MM.1S (cell line): ENCODE measurements around the gene GSG1L2.

Source experiments
- DNase-seq: peaks from one replicate; pipeline ENCODE4 v3.0.0-alpha.2; 2015
- H2AFZ ChIP-seq: fragments of 300-600 bp; sonication (generic); 2 replicates; pipeline ENCODE4 v1.6.0; 2016; ENCODE audit warnings: antibody characterized with exemption, low read length
- H3F3A ChIP-seq: fragments of 300-600 bp; sonication (generic); 2 replicates; pipeline ENCODE4 v1.6.1; 2016; ENCODE audit warnings: mild to moderate bottlenecking, antibody characterized with exemption, low read length, moderate library complexity, mixed read lengths; ENCODE audit not compliant: insufficient read depth
- H3K27ac ChIP-seq: fragments of 300-600 bp; sonication (generic); 2 replicates; pipeline ENCODE4 v1.5.1; 2016; ENCODE audit warnings: mild to moderate bottlenecking, low read length
- H3K27me3 ChIP-seq: fragments of 300-600 bp; sonication (generic); replicated peaks from 2 replicates; pipeline ENCODE4 v1.6.0; 2016; ENCODE audit warnings: low read length; ENCODE audit not compliant: insufficient read depth
- H3K36me3 ChIP-seq: fragments of 300-600 bp; sonication (generic); replicated peaks from 2 replicates; pipeline ENCODE4 v1.6.1; 2016; ENCODE audit warnings: mild to moderate bottlenecking, low read length, mixed read lengths; ENCODE audit not compliant: insufficient read depth
- H3K4me1 ChIP-seq: fragments of 300-600 bp; sonication (generic); 2 replicates; pipeline ENCODE4 v1.6.1; 2016; ENCODE audit warnings: low read length, mixed read lengths
- H3K4me2 ChIP-seq: fragments of 300-600 bp; sonication (generic); 2 replicates; pipeline ENCODE4 v1.6.0; 2016; ENCODE audit warnings: low read depth, low read length
- H3K4me3 ChIP-seq: fragments of 300-600 bp; sonication (generic); 2 replicates; pipeline ENCODE4 v1.5.1; 2016; ENCODE audit warnings: low read length, mixed read lengths
- H3K79me2 ChIP-seq: fragments of 300-600 bp; sonication (generic); 2 replicates; pipeline ENCODE4 v1.6.1; 2016; ENCODE audit warnings: mixed run types, low read length, mixed read lengths
- H3K9ac ChIP-seq: fragments of 300-600 bp; sonication (generic); 2 replicates; pipeline ENCODE4 v1.6.1; 2016; ENCODE audit warnings: low read length, mixed read lengths
- H3K9me2 ChIP-seq: fragments of 300-600 bp; sonication (generic); replicated peaks from 2 replicates; pipeline ENCODE4 v1.6.1; 2016; ENCODE audit warnings: mild to moderate bottlenecking, low read length, mixed read lengths; ENCODE audit not compliant: insufficient read depth
- H3K9me3 ChIP-seq: fragments of 300-600 bp; sonication (generic); replicated peaks from 2 replicates; pipeline ENCODE4 v1.6.1; 2016; ENCODE audit warnings: mild to moderate bottlenecking, low read length, mixed read lengths; ENCODE audit not compliant: insufficient read depth
- H4K20me1 ChIP-seq: fragments of 300-600 bp; sonication (generic); 2 replicates; pipeline ENCODE4 v1.6.1; 2016; ENCODE audit warnings: mild to moderate bottlenecking, low read length, moderate library complexity, mixed read lengths; ENCODE audit not compliant: insufficient read depth
- CTCF ChIP-seq: fragments of 300-600 bp; sonication (generic); IDR thresholded peaks from 2 replicates; pipeline ENCODE4 v1.5.1; 2016; ENCODE audit warnings: antibody characterized with exemption, low read length, mixed read lengths
- EZH2 ChIP-seq: fragments of 300-600 bp; sonication (generic); optimal IDR thresholded peaks from 2 replicates; pipeline ENCODE3; 2017; ENCODE audit warnings: low read depth, mild to moderate bottlenecking, antibody characterized with exemption, low read length, mixed read lengths
- EZH2phosphoT487 ChIP-seq: fragments of 300-600 bp; sonication (generic); IDR thresholded peaks from 2 replicates; pipeline ENCODE4 v1.6.1; 2018; ENCODE audit warnings: antibody characterized with exemption, low read length

Gene GSG1L2

GRCh38 chr17:9798724-9799123 is 23.2 kb downstream of the GSG1L2 start:
- DNase-seq, result no peak
- Histone ChIP-seq H4K20me1 (no peaks in the 10 kb centered on the region), H3K36me3 (no peaks in the 10 kb centered on the region), H3K9ac (no peak overlapping the region), H3K27ac (no peak overlapping the region), H3K9me3 (no peaks in the 10 kb centered on the region), H3K9me2 (no peaks in the 10 kb centered on the region), H3K27me3 (no peaks in the 10 kb centered on the region), H2AFZ (no peak overlapping the region), H3K4me3 (no peak overlapping the region), H3F3A (no peaks in the 10 kb centered on the region), H3K4me1 (no peaks in the 10 kb centered on the region), H3K79me2 (no peaks in the 10 kb centered on the region), H3K4me2 (no peak overlapping the region)
- TF ChIP-seq CTCF (no peak), EZH2 (no peak)

GRCh38 chr17:9798008-9798407 is 23.9 kb downstream of the GSG1L2 start:
- no peaks in the 10 kb centered on the region for H3K9me2 ChIP-seq
- H3K36me3 ChIP-seq, result no peaks in the 10 kb centered on the region
- H3K27me3 ChIP-seq, result no peaks in the 10 kb centered on the region
- no peaks in the 10 kb centered on the region for H3F3A ChIP-seq
- H3K79me2 ChIP-seq, result no peaks in the 10 kb centered on the region
- TF ChIP-seq EZH2phosphoT487 (no peak), EZH2 (no peak), CTCF (no peak)
- DNase-seq, result no peak
- H2AFZ ChIP-seq, result no peak overlapping the region
- no peak overlapping the region for H3K4me3 ChIP-seq
- H3K9ac ChIP-seq, result no peak overlapping the region
- H3K4me2 ChIP-seq, result no peak overlapping the region
- H3K4me1 ChIP-seq, result no peaks in the 10 kb centered on the region
- no peak overlapping the region for H3K27ac ChIP-seq
- no peaks in the 10 kb centered on the region for H4K20me1 ChIP-seq
- no peaks in the 10 kb centered on the region for H3K9me3 ChIP-seq

- Histone ChIP-seq H3K9me2 (no peaks in the 10 kb centered on the region), H3K27me3 (0 out of 2 replicates have a peak, but pooled peaks cover 6% of the 10 kb centered on the region), H3K4me3 (no peak overlapping the region), H3K79me2 (no peaks in the 10 kb centered on the region), H3K9me3 (no peaks in the 10 kb centered on the region), H3K4me1 (no peaks in the 10 kb centered on the region), H3K9ac (no peak overlapping the region), H3F3A (no peaks in the 10 kb centered on the region), H3K36me3 (no peaks in the 10 kb centered on the region), H4K20me1 (no peaks in the 10 kb centered on the region), H3K27ac (no peak overlapping the region), H3K4me2 (no peak overlapping the region), H2AFZ (no peak overlapping the region)
- TF ChIP-seq EZH2phosphoT487 (no peak), CTCF (no peak), EZH2 (no peak)
- no peak for DNase-seq
Measured at GRCh38 chr17:9792181-9792840, 29.6 kb downstream of the GSG1L2 start.
